ENCODE measurements around the gene ACY1. TPM values are rescaled to one million over a fixed set of nuclear protein-coding genes. Genes with fewer than 3 reads are reported as not detected.

Gene ACY1
- total and polyA plus RNA-seq, 4 donors = 69.5 to 274 (median 238) TPM

DNA sequence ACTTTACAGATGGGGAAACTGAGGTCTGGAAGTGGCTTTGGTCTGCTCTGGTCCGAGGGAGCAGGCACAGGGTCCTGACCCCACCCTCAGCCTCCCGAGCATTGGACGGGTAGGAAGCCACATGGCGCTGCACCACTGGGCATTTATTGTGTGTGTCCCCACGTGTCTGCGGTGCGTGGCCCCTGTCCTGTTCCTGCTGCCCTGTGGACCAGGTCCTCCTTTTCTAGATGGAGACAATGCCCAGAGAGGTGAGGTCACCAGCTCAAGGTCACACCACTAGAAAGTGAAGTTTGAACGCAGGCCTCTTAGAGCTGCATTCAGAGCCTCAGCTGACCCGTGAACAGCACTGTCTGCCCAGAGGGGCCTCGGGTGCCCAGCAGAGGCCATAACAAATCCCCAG, 46.2 kb downstream of the ACY1 start:
- H3K4me3 ChIP-seq (ENCODE audit: low read depth in 1 of 3, low read length in 3 of 3) = no peak overlapping the region
- 90% methylated on average over 10 of the region's 10 CpGs for WGBS
- H3K9ac ChIP-seq (ENCODE audit: low read depth in 1 of 2, low read length in 2 of 2) = no peak overlapping the region
- H3K36me3 ChIP-seq (ENCODE audit: control insufficient read depth in 4 of 4, insufficient read depth in 3 of 4, low read depth in 1 of 4, low read length in 3 of 4) = no peaks in the 10 kb centered on the region
- no peak overlapping the region for H3K27ac ChIP-seq (ENCODE audit: low read depth in 1 of 2, low read length in 2 of 2)
- DNase-seq (ENCODE audit: low spot score) = no peak
- H3K4me1 ChIP-seq (ENCODE audit: control insufficient read depth in 4 of 4, insufficient read depth in 4 of 4, low read length in 3 of 4) = peaks cover 0 to 8% (median 2%) of the 10 kb centered on the region in 4 donors
- peaks cover 0 to 2% (median 0%) of the 10 kb centered on the region in 4 donors for H3K9me3 ChIP-seq (ENCODE audit: control insufficient read depth in 4 of 4, low read length in 3 of 4)
- no peaks in the 10 kb centered on the region for H3K27me3 ChIP-seq (ENCODE audit: control insufficient read depth in 4 of 4, insufficient read depth in 4 of 4, low read length in 3 of 4)
- no peak for TF ChIP-seq GABPA (IDR thresholded peaks at IDR 0.05 in 1 of 2, conservative IDR thresholded peaks at IDR 0.05 in 1 of 2)
- TF ChIP-seq FOXA2 (IDR thresholded peaks at IDR 0.05) = no peak
- no peak for TF ChIP-seq FOXA1 (IDR thresholded peaks at IDR 0.05)
- no peak for TF ChIP-seq TAF1 (conservative IDR thresholded peaks at IDR 0.05)
- TF ChIP-seq, protein P1, sequence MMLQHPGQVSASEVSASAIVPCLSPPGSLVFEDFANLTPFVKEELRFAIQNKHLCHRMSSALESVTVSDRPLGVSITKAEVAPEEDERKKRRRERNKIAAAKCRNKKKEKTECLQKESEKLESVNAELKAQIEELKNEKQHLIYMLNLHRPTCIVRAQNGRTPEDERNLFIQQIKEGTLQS (IDR thresholded peaks at IDR 0.05) = no peak
- TF ChIP-seq HNF4G (IDR thresholded peaks at IDR 0.05) = no peak
- TF ChIP-seq, protein P2, sequence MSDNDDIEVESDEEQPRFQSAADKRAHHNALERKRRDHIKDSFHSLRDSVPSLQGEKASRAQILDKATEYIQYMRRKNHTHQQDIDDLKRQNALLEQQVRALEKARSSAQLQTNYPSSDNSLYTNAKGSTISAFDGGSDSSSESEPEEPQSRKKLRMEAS (IDR thresholded peaks at IDR 0.05) = no peak
- TF ChIP-seq EGR1 (IDR thresholded peaks at IDR 0.05; ENCODE audit: low read depth in 2 of 2) = no peak
- TF ChIP-seq NR2F2 (IDR thresholded peaks at IDR 0.05) = no peak
- TF ChIP-seq RXRA (IDR thresholded peaks at IDR 0.05) = no peak

DNA sequence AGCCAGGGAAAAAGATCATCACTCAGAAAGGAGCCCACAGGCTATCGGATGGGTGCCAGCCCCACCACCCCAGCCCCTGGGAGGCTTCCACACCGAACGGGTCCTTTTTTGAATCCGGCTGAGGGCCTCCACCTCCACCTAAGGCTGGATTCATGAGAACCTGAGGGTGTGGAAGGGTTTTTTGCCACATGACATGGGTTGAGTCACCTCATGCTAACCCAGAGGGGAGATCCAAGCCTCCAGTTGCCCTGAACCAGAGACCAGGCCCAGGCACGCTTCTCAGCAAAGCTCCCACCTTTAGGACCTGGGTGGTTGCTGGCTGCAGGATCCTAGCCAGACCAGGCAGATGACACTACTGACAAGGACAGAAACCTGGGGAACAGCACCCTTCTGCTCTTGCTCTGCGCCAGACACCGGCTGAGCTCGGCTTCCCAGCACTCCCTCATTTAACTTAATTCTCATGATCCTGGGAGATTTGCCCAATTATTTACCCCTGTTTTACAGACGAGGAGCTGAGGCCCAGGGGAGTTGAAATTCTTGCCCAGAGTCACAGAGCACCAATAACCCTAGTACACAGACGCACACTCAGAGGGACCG, 47.5 kb downstream of the ACY1 start:
- Histone ChIP-seq H3K27ac (ENCODE audit: low read depth in 1 of 2, low read length in 2 of 2) (no peak overlapping the region), H3K9me3 (ENCODE audit: control insufficient read depth in 4 of 4, low read length in 3 of 4) (peaks cover 0 to 2% (median 0%) of the 10 kb centered on the region in 4 donors), H3K36me3 (ENCODE audit: control insufficient read depth in 4 of 4, insufficient read depth in 3 of 4, low read depth in 1 of 4, low read length in 3 of 4) (no peaks in the 10 kb centered on the region), H3K27me3 (ENCODE audit: control insufficient read depth in 4 of 4, insufficient read depth in 4 of 4, low read length in 3 of 4) (no peaks in the 10 kb centered on the region), H3K9ac (ENCODE audit: low read depth in 1 of 2, low read length in 2 of 2) (no peak overlapping the region), H3K4me1 (ENCODE audit: control insufficient read depth in 4 of 4, insufficient read depth in 4 of 4, low read length in 3 of 4) (peaks cover 0 to 8% (median 2%) of the 10 kb centered on the region in 4 donors), H3K4me3 (ENCODE audit: low read depth in 1 of 3, low read length in 3 of 3) (no peak overlapping the region)
- DNase-seq (ENCODE audit: low spot score) = no peak
- 96% methylated on average over 11 of the region's 11 CpGs for WGBS
- TF ChIP-seq FOXA2 (IDR thresholded peaks at IDR 0.05) (no peak), HNF4G (IDR thresholded peaks at IDR 0.05) (no peak), RXRA (IDR thresholded peaks at IDR 0.05) (no peak)
- TF ChIP-seq, protein P1 (IDR thresholded peaks at IDR 0.05) = no peak
- TF ChIP-seq, protein P3, sequence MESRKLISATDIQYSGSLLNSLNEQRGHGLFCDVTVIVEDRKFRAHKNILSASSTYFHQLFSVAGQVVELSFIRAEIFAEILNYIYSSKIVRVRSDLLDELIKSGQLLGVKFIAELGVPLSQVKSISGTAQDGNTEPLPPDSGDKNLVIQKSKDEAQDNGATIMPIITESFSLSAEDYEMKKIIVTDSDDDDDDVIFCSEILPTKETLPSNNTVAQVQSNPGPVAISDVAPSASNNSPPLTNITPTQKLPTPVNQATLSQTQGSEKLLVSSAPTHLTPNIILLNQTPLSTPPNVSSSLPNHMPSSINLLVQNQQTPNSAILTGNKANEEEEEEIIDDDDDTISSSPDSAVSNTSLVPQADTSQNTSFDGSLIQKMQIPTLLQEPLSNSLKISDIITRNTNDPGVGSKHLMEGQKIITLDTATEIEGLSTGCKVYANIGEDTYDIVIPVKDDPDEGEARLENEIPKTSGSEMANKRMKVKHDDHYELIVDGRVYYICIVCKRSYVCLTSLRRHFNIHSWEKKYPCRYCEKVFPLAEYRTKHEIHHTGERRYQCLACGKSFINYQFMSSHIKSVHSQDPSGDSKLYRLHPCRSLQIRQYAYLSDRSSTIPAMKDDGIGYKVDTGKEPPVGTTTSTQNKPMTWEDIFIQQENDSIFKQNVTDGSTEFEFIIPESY (IDR thresholded peaks at IDR 0.05) = no peak
- TF ChIP-seq, protein P4, sequence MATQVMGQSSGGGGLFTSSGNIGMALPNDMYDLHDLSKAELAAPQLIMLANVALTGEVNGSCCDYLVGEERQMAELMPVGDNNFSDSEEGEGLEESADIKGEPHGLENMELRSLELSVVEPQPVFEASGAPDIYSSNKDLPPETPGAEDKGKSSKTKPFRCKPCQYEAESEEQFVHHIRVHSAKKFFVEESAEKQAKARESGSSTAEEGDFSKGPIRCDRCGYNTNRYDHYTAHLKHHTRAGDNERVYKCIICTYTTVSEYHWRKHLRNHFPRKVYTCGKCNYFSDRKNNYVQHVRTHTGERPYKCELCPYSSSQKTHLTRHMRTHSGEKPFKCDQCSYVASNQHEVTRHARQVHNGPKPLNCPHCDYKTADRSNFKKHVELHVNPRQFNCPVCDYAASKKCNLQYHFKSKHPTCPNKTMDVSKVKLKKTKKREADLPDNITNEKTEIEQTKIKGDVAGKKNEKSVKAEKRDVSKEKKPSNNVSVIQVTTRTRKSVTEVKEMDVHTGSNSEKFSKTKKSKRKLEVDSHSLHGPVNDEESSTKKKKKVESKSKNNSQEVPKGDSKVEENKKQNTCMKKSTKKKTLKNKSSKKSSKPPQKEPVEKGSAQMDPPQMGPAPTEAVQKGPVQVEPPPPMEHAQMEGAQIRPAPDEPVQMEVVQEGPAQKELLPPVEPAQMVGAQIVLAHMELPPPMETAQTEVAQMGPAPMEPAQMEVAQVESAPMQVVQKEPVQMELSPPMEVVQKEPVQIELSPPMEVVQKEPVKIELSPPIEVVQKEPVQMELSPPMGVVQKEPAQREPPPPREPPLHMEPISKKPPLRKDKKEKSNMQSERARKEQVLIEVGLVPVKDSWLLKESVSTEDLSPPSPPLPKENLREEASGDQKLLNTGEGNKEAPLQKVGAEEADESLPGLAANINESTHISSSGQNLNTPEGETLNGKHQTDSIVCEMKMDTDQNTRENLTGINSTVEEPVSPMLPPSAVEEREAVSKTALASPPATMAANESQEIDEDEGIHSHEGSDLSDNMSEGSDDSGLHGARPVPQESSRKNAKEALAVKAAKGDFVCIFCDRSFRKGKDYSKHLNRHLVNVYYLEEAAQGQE (IDR thresholded peaks at IDR 0.05) = no peak
